Measurements from ENCODE around the gene RRP1B.

RRP1B gene

GRCh38 chr21:43691086-43691795 is 31.9 kb downstream of the RRP1B start:
- TF ChIP-seq CEBPB (IDR thresholded peaks at IDR 0.05) (no peak), ZBTB7A (IDR thresholded peaks at IDR 0.05; ENCODE audit: low read depth) (no peak), TEAD4 (IDR thresholded peaks at IDR 0.05) (no peak), NFIC (IDR thresholded peaks at IDR 0.05) (no peak), EGR1 (IDR thresholded peaks at IDR 0.05) (no peak), MAX (IDR thresholded peaks at IDR 0.05) (no peak), RAD21 (IDR thresholded peaks at IDR 0.05; ENCODE audit: low read depth) (no peak), TAF1 (IDR thresholded peaks at IDR 0.05; ENCODE audit: low read depth) (no peak), USF1 (IDR thresholded peaks at IDR 0.05) (no peak), YY1 (IDR thresholded peaks at IDR 0.05; ENCODE audit: low read depth) (no peak), TCF12 (IDR thresholded peaks at IDR 0.05; ENCODE audit: low read depth) (no peak), EP300 (IDR thresholded peaks at IDR 0.05; ENCODE audit: borderline replicate concordance) (no peak), FOXM1 (IDR thresholded peaks at IDR 0.05; ENCODE audit: borderline replicate concordance, low read depth) (no peak), CREB1 (IDR thresholded peaks at IDR 0.05; ENCODE audit: low read depth) (no peak)
- TF ChIP-seq, protein P1, sequence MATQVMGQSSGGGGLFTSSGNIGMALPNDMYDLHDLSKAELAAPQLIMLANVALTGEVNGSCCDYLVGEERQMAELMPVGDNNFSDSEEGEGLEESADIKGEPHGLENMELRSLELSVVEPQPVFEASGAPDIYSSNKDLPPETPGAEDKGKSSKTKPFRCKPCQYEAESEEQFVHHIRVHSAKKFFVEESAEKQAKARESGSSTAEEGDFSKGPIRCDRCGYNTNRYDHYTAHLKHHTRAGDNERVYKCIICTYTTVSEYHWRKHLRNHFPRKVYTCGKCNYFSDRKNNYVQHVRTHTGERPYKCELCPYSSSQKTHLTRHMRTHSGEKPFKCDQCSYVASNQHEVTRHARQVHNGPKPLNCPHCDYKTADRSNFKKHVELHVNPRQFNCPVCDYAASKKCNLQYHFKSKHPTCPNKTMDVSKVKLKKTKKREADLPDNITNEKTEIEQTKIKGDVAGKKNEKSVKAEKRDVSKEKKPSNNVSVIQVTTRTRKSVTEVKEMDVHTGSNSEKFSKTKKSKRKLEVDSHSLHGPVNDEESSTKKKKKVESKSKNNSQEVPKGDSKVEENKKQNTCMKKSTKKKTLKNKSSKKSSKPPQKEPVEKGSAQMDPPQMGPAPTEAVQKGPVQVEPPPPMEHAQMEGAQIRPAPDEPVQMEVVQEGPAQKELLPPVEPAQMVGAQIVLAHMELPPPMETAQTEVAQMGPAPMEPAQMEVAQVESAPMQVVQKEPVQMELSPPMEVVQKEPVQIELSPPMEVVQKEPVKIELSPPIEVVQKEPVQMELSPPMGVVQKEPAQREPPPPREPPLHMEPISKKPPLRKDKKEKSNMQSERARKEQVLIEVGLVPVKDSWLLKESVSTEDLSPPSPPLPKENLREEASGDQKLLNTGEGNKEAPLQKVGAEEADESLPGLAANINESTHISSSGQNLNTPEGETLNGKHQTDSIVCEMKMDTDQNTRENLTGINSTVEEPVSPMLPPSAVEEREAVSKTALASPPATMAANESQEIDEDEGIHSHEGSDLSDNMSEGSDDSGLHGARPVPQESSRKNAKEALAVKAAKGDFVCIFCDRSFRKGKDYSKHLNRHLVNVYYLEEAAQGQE (IDR thresholded peaks at IDR 0.05; ENCODE audit: low read depth) = no peak

DNA sequence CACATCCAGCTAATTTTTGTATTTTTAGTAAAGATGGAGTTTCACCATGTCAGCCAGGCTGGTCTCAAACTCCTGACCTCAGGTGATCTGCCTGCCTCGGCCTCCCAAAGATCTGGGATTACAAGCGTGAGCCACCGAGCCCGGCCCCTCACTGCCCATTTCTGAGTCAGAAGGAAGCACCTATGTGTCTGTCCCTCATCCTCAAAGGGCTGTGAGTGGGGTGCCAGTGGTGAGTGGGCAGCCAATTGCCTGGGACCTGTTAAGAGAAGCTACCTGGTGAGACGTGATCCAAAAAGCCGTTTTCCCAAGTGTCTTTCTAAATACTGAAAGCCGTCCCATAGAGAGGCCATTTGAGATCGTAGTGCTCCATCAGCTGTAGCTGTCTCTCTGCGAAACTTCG is 32.4 kb downstream of the RRP1B start:
- TF ChIP-seq TAF1 (IDR thresholded peaks at IDR 0.05; ENCODE audit: low read depth) (no peak), TCF12 (IDR thresholded peaks at IDR 0.05; ENCODE audit: low read depth) (no peak), EGR1 (IDR thresholded peaks at IDR 0.05) (no peak), USF1 (IDR thresholded peaks at IDR 0.05) (no peak), NFIC (IDR thresholded peaks at IDR 0.05) (no peak), TEAD4 (IDR thresholded peaks at IDR 0.05) (no peak), MAX (IDR thresholded peaks at IDR 0.05) (no peak), CREB1 (IDR thresholded peaks at IDR 0.05; ENCODE audit: low read depth) (no peak), YY1 (IDR thresholded peaks at IDR 0.05; ENCODE audit: low read depth) (no peak), FOXM1 (IDR thresholded peaks at IDR 0.05; ENCODE audit: borderline replicate concordance, low read depth) (no peak), CEBPB (IDR thresholded peaks at IDR 0.05) (no peak), RAD21 (IDR thresholded peaks at IDR 0.05; ENCODE audit: low read depth) (no peak), ZBTB7A (IDR thresholded peaks at IDR 0.05; ENCODE audit: low read depth) (no peak), EP300 (IDR thresholded peaks at IDR 0.05; ENCODE audit: borderline replicate concordance) (no peak)
- TF ChIP-seq, protein P1 (IDR thresholded peaks at IDR 0.05; ENCODE audit: low read depth) = no peak

GRCh38 chr21:43692949-43693348 is 33.6 kb downstream of the RRP1B start:
- TF ChIP-seq NFIC (IDR thresholded peaks at IDR 0.05) (no peak), ZBTB7A (IDR thresholded peaks at IDR 0.05; ENCODE audit: low read depth) (no peak), EP300 (IDR thresholded peaks at IDR 0.05; ENCODE audit: borderline replicate concordance) (no peak), EGR1 (IDR thresholded peaks at IDR 0.05) (no peak), TAF1 (IDR thresholded peaks at IDR 0.05; ENCODE audit: low read depth) (no peak), TEAD4 (IDR thresholded peaks at IDR 0.05) (no peak), CEBPB (IDR thresholded peaks at IDR 0.05) (no peak), TCF12 (IDR thresholded peaks at IDR 0.05; ENCODE audit: low read depth) (no peak), CREB1 (IDR thresholded peaks at IDR 0.05; ENCODE audit: low read depth) (no peak), FOXM1 (IDR thresholded peaks at IDR 0.05; ENCODE audit: borderline replicate concordance, low read depth) (no peak), RAD21 (IDR thresholded peaks at IDR 0.05; ENCODE audit: low read depth) (no peak), USF1 (IDR thresholded peaks at IDR 0.05) (no peak), MAX (IDR thresholded peaks at IDR 0.05) (no peak), YY1 (IDR thresholded peaks at IDR 0.05; ENCODE audit: low read depth) (no peak)
- TF ChIP-seq, protein P1 (IDR thresholded peaks at IDR 0.05; ENCODE audit: low read depth) = no peak
